Stromal cell of bone marrow (primary cell): ENCODE results near the gene ATP5F1E.
"Not testable (repeated sequence)": the region's sequence is repeated elsewhere in the genome, so short reads cannot be mapped to it uniquely, and the experiment has no call there.

Source experiments
- DNase-seq: peaks from one replicate; pipeline ENCODE4 v3.0.0-alpha.2; 2012; ENCODE audit warnings: low read depth

ATP5F1E gene

GRCh38 chr20:59042796-59043631, 10.9 kb upstream of the ATP5F1E start:
- DNase-seq, result peak; percentile 84

GRCh38 chr20:59042151-59042795, 10.1 kb upstream of the ATP5F1E start, which contains the start of gene PRELID3B:
Gene PRELID3B, minus strand, starts transcription at chr20:59042786. Its CDS starts 56 bp downstream, at chr20:59042730.
- DNase-seq, result no peak

- not testable (repeated sequence) for DNase-seq
Measured at GRCh38 chr20:59041487-59041886, 9.4 kb upstream of the ATP5F1E start.

- DNase-seq, result no peak
Measured at GRCh38 chr20:59040667-59041066, 8.5 kb upstream of the ATP5F1E start.

- no peak for DNase-seq
Measured at GRCh38 chr20:59039233-59039632, 7.1 kb upstream of the ATP5F1E start.

- no peak for DNase-seq
Measured at GRCh38 chr20:59037386-59037785, 5.3 kb upstream of the ATP5F1E start.

- DNase-seq, result no peak
Measured at GRCh38 chr20:59035381-59035780, 3.2 kb upstream of the ATP5F1E start.

- no peak for DNase-seq
Measured at GRCh38 chr20:59033616-59034165, 1.6 kb upstream of the ATP5F1E start.

- DNase-seq, result no peak
Measured at GRCh38 chr20:59033093-59033492, 958 bp upstream of the ATP5F1E start.

GRCh38 chr20:59032713-59033059, 551 bp upstream of the ATP5F1E start:
- DNase-seq, result no peak

GRCh38 chr20:59031564-59032022, 542 bp downstream of the ATP5F1E start:
- no peak for DNase-seq

GRCh38 chr20:59030911-59031563, 1.1 kb downstream of the ATP5F1E start:
- DNase-seq, result no peak

- DNase-seq, result no peak
Measured at GRCh38 chr20:59028812-59029211, 3.3 kb downstream of the ATP5F1E start.

- DNase-seq, result peak; percentile 81
Measured at GRCh38 chr20:59027741-59028320, 4.3 kb downstream of the ATP5F1E start.

- no peak for DNase-seq
Measured at GRCh38 chr20:59026904-59027740, 5.0 kb downstream of the ATP5F1E start.

GRCh38 chr20:59025511-59025910, 6.6 kb downstream of the ATP5F1E start:
- no peak for DNase-seq

- no peak for DNase-seq
Measured at GRCh38 chr20:59025086-59025485, 7.0 kb downstream of the ATP5F1E start.

- DNase-seq, result no peak
Measured at GRCh38 chr20:59024111-59024530, 8.0 kb downstream of the ATP5F1E start.

- DNase-seq, result no peak
Measured at GRCh38 chr20:59023616-59024015, 8.5 kb downstream of the ATP5F1E start.

- no peak for DNase-seq
Measured at GRCh38 chr20:59022754-59023153, 9.4 kb downstream of the ATP5F1E start.

GRCh38 chr20:59020938-59021551, 11.1 kb downstream of the ATP5F1E start:
- DNase-seq, result no peak
